ENCODE data around the gene ZNF205. TPM values are rescaled to one million over a fixed set of nuclear protein-coding genes. Genes with fewer than 3 reads are reported as not detected.

The ZNF205 gene
- total and polyA plus RNA-seq, 10 of the 15 experiments (the other 5 are each of a cell fraction or from before 2014, with no cell fraction given), result 0.26 to 1.5 (median 0.78) TPM; not detected in 2

DNA sequence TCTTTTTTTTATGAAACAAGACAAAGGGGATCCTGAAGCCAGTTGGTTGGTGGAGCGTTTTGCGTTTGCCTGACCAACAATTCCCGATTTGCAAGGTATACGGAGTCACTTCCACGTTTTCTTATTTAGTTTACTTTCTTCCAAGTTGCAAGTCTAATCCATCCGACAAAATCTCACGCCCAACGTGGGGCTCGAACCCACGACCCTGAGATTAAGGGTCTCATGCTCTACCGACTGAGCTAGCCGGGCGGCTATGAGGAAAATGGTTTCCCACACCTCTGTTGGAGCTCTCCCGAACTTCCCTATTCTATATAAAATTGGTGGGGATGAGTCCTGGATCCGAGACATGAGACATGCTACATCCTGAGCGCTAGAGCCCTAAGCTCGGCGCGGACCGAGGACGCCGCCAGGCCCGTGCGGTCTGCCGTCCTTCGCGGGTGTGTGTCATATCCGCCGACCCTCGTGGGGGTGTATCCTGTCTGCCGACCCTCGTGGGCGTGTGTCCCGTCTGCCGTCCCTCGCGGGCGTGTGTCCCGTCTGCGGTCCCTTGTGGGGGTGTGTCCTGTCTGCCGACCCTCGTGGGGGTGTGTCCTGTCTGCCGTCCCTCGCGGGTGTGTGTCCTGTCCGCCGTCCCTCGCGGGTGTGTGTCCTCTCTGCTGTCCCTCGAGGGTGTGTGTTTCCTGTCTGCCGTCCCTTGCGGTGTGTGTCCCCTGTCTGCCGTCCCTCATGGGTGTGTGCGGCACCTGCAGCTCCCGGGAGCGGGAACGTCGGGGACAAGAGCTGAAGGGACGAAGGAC, 45.0 kb downstream of the ZNF205 start (continued):
- TF ChIP-seq ZZZ3 (IDR thresholded peaks at IDR 0.05; ENCODE audit: control insufficient read depth, insufficient read length, low read depth) (no peak), KLF5 (IDR thresholded peaks at IDR 0.05; ENCODE audit: partially characterized antibody) (no peak), ZNF24 (IDR thresholded peaks at IDR 0.05) (peak; percentile 97), RAD51 (IDR thresholded peaks at IDR 0.05) (no peak), FOXK2 (IDR thresholded peaks at IDR 0.05) (no peak), JUNB (IDR thresholded peaks at IDR 0.05) (no peak), PML (IDR thresholded peaks at IDR 0.05; ENCODE audit: low read length) (no peak), ZNF217 (IDR thresholded peaks at IDR 0.05) (no peak), CREB1 (IDR thresholded peaks at IDR 0.05; ENCODE audit: low read depth) (0 out of 2 replicates have a peak, but pooled peaks have one; percentile 4), ZNF274 (IDR thresholded peaks at IDR 0.05; ENCODE audit: insufficient read depth, insufficient read length) (no peak), BCL11A (IDR thresholded peaks at IDR 0.05; ENCODE audit: low read depth, low read length) (no peak), CREM (IDR thresholded peaks at IDR 0.05; ENCODE audit: low read depth) (no peak)
- TF ChIP-seq, protein P1, sequence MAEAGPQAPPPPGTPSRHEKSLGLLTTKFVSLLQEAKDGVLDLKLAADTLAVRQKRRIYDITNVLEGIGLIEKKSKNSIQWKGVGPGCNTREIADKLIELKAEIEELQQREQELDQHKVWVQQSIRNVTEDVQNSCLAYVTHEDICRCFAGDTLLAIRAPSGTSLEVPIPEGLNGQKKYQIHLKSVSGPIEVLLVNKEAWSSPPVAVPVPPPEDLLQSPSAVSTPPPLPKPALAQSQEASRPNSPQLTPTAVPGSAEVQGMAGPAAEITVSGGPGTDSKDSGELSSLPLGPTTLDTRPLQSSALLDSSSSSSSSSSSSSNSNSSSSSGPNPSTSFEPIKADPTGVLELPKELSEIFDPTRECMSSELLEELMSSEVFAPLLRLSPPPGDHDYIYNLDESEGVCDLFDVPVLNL (IDR thresholded peaks at IDR 0.05; ENCODE audit: low read depth, low read length), result no peak
- TF ChIP-seq, protein P2, sequence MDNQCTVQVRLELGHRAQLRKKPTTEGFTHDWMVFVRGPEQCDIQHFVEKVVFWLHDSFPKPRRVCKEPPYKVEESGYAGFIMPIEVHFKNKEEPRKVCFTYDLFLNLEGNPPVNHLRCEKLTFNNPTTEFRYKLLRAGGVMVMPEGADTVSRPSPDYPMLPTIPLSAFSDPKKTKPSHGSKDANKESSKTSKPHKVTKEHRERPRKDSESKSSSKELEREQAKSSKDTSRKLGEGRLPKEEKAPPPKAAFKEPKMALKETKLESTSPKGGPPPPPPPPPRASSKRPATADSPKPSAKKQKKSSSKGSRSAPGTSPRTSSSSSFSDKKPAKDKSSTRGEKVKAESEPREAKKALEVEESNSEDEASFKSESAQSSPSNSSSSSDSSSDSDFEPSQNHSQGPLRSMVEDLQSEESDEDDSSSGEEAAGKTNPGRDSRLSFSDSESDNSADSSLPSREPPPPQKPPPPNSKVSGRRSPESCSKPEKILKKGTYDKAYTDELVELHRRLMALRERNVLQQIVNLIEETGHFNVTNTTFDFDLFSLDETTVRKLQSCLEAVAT (IDR thresholded peaks at IDR 0.05), result no peak
- TF ChIP-seq, protein P3, sequence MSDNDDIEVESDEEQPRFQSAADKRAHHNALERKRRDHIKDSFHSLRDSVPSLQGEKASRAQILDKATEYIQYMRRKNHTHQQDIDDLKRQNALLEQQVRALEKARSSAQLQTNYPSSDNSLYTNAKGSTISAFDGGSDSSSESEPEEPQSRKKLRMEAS (IDR thresholded peaks at IDR 0.05; ENCODE audit: low read depth, low read length), result no peak
- TF ChIP-seq, protein P4, sequence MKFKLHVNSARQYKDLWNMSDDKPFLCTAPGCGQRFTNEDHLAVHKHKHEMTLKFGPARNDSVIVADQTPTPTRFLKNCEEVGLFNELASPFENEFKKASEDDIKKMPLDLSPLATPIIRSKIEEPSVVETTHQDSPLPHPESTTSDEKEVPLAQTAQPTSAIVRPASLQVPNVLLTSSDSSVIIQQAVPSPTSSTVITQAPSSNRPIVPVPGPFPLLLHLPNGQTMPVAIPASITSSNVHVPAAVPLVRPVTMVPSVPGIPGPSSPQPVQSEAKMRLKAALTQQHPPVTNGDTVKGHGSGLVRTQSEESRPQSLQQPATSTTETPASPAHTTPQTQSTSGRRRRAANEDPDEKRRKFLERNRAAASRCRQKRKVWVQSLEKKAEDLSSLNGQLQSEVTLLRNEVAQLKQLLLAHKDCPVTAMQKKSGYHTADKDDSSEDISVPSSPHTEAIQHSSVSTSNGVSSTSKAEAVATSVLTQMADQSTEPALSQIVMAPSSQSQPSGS (IDR thresholded peaks at IDR 0.05; ENCODE audit: low read length), result no peak
- TF ChIP-seq, protein P5, sequence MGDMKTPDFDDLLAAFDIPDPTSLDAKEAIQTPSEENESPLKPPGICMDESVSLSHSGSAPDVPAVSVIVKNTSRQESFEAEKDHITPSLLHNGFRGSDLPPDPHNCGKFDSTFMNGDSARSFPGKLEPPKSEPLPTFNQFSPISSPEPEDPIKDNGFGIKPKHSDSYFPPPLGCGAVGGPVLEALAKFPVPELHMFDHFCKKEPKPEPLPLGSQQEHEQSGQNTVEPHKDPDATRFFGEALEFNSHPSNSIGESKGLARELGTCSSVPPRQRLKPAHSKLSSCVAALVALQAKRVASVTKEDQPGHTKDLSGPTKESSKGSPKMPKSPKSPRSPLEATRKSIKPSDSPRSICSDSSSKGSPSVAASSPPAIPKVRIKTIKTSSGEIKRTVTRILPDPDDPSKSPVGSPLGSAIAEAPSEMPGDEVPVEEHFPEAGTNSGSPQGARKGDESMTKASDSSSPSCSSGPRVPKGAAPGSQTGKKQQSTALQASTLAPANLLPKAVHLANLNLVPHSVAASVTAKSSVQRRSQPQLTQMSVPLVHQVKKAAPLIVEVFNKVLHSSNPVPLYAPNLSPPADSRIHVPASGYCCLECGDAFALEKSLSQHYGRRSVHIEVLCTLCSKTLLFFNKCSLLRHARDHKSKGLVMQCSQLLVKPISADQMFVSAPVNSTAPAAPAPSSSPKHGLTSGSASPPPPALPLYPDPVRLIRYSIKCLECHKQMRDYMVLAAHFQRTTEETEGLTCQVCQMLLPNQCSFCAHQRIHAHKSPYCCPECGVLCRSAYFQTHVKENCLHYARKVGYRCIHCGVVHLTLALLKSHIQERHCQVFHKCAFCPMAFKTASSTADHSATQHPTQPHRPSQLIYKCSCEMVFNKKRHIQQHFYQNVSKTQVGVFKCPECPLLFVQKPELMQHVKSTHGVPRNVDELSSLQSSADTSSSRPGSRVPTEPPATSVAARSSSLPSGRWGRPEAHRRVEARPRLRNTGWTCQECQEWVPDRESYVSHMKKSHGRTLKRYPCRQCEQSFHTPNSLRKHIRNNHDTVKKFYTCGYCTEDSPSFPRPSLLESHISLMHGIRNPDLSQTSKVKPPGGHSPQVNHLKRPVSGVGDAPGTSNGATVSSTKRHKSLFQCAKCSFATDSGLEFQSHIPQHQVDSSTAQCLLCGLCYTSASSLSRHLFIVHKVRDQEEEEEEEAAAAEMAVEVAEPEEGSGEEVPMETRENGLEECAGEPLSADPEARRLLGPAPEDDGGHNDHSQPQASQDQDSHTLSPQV (IDR thresholded peaks at IDR 0.05), result no peak
- TF ChIP-seq, protein P6, sequence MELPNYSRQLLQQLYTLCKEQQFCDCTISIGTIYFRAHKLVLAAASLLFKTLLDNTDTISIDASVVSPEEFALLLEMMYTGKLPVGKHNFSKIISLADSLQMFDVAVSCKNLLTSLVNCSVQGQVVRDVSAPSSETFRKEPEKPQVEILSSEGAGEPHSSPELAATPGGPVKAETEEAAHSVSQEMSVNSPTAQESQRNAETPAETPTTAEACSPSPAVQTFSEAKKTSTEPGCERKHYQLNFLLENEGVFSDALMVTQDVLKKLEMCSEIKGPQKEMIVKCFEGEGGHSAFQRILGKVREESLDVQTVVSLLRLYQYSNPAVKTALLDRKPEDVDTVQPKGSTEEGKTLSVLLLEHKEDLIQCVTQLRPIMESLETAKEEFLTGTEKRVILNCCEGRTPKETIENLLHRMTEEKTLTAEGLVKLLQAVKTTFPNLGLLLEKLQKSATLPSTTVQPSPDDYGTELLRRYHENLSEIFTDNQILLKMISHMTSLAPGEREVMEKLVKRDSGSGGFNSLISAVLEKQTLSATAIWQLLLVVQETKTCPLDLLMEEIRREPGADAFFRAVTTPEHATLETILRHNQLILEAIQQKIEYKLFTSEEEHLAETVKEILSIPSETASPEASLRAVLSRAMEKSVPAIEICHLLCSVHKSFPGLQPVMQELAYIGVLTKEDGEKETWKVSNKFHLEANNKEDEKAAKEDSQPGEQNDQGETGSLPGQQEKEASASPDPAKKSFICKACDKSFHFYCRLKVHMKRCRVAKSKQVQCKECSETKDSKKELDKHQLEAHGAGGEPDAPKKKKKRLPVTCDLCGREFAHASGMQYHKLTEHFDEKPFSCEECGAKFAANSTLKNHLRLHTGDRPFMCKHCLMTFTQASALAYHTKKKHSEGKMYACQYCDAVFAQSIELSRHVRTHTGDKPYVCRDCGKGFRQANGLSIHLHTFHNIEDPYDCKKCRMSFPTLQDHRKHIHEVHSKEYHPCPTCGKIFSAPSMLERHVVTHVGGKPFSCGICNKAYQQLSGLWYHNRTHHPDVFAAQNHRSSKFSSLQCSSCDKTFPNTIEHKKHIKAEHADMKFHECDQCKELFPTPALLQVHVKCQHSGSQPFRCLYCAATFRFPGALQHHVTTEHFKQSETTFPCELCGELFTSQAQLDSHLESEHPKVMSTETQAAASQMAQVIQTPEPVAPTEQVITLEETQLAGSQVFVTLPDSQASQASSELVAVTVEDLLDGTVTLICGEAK (IDR thresholded peaks at IDR 0.05; ENCODE audit: borderline replicate concordance), result no peak

All from GM12878 (cell line).